Amygdala (tissue), 56 donors: ENCODE results near the gene IKBKE.
"Not testable (repeated sequence)": the region's sequence is repeated elsewhere in the genome, so short reads cannot be mapped to it uniquely, and the experiment has no call there.

ENCODE experiments used
- DNase-seq, 56 donors: peaks; one replicate each; lab custom pipeline; 2025; lab: John Stamatoyannopoulos, UW

IKBKE gene

GRCh38 chr1:206471415-206471801 lies 1.1 kb downstream of the IKBKE start:
- DNase-seq: no peak

- no peak for DNase-seq
Observed at GRCh38 chr1:206472024-206472423, 1.7 kb downstream of the IKBKE start.

GRCh38 chr1:206472454-206472853 lies 2.2 kb downstream of the IKBKE start:
- peak in 1 of 56 donors; percentile 22 for DNase-seq

- DNase-seq: no peak
Observed at GRCh38 chr1:206472886-206473285, 2.6 kb downstream of the IKBKE start.

- no peak for DNase-seq
Observed at GRCh38 chr1:206476058-206476457, 5.8 kb downstream of the IKBKE start.

- DNase-seq: no peak
Observed at GRCh38 chr1:206476591-206476990, 6.3 kb downstream of the IKBKE start.

GRCh38 chr1:206477110-206477509 lies 6.8 kb downstream of the IKBKE start:
- no peak for DNase-seq

GRCh38 chr1:206477581-206478380 lies 7.5 kb downstream of the IKBKE start:
- no peak for DNase-seq

GRCh38 chr1:206478746-206479145 lies 8.5 kb downstream of the IKBKE start:
- no peak for DNase-seq

GRCh38 chr1:206479183-206480125 lies 9.2 kb downstream of the IKBKE start:
- peak in 27 of 56 donors; percentile 11 to 81 (median 35) for DNase-seq

GRCh38 chr1:206480211-206480610 lies 9.9 kb downstream of the IKBKE start:
- DNase-seq: no peak

- no peak for DNase-seq
Observed at GRCh38 chr1:206482611-206483010, 12.3 kb downstream of the IKBKE start.

GRCh38 chr1:206483864-206484263 lies 13.6 kb downstream of the IKBKE start:
- DNase-seq: not testable (repeated sequence)

GRCh38 chr1:206484901-206485300 lies 14.6 kb downstream of the IKBKE start:
- no peak for DNase-seq

- no peak for DNase-seq
Observed at GRCh38 chr1:206486995-206487788, 16.9 kb downstream of the IKBKE start.

GRCh38 chr1:206487970-206488369 lies 17.7 kb downstream of the IKBKE start:
- DNase-seq: no peak

- DNase-seq: no peak
Observed at GRCh38 chr1:206488466-206488865, 18.2 kb downstream of the IKBKE start.

GRCh38 chr1:206489980-206490770 lies 19.9 kb downstream of the IKBKE start:
- DNase-seq: peak in 40 of 56 donors; percentile 8 to 71 (median 40)

- no peak for DNase-seq
Observed at GRCh38 chr1:206490771-206491405, 20.6 kb downstream of the IKBKE start.
